Body of pancreas (tissue), 4 donors: ENCODE measurements around the gene CASR. TPM values are rescaled to one million over a fixed set of nuclear protein-coding genes. Genes with fewer than 3 reads are reported as not detected.

Experiments used
- ATAC-seq: fragments of 150-250 bp; one replicate; pipeline ENCODE4 v1.9.1; 2016
- DNase-seq, 4 donors: peaks; one replicate each; pipeline ENCODE4 v3.0.0-alpha.2; 2019
- H3K27ac ChIP-seq, 4 donors: fragments of 200-600 bp; sonication (generic); 1 replicate in 3 of 4; 2 replicates in 1 of 4; pipeline versions ENCODE4 v1.5.1 to v1.6.1; 2016 to 2019; ENCODE audit warnings: mild to moderate bottlenecking in 1 of 4, mixed read lengths in 1 of 4, moderate library complexity in 1 of 4
- H3K27me3 ChIP-seq, 2 donors: fragments of 200-600 bp; sonication (generic); one replicate each; pipeline ENCODE4 v1.6.0; 2016; ENCODE audit warnings: mild to moderate bottlenecking in 1 of 2
- H3K36me3 ChIP-seq, 2 donors: fragments of 200-600 bp; sonication (generic); replicated peaks in 1 of 2; 2 replicates each; pipeline ENCODE4 v1.5.1; 2016; ENCODE audit warnings: low read depth in 2 of 2; ENCODE audit not compliant: insufficient read depth in 1 of 2
- H3K4me1 ChIP-seq: fragments of 200-600 bp; sonication (generic); one replicate; pipeline ENCODE4 v1.6.0; 2016
- H3K4me3 ChIP-seq, 2 donors: fragments of 200-600 bp; sonication (generic); 1 replicate in 1 of 2; 2 replicates in 1 of 2; pipeline ENCODE4 v1.5.1; 2016 to 2019
- H3K9me3 ChIP-seq, 3 donors: fragments of 200-600 bp; sonication (generic); 1 replicate in 2 of 3; 2 replicates in 1 of 3; pipeline ENCODE4 v1.5.1; 2016
- CTCF ChIP-seq, 7 experiments: fragments of 450-650 bp in 4 of 7; fragments of 200-600 bp in 3 of 7; sonication (generic) in 3 of 7; IDR thresholded peaks; one replicate each; pipeline ENCODE4 v1.5.1; 2016 to 2019; ENCODE audit warnings: antibody characterized with exemption in 7 of 7
- POLR2A ChIP-seq, 3 donors: fragments of 450-650 bp; IDR thresholded peaks; one replicate each; pipeline ENCODE4 v1.6.1; 2016; ENCODE audit warnings: antibody characterized with exemption in 3 of 3, mild to moderate bottlenecking in 2 of 3
- WGBS, 2 donors: methylation state at CpG; one replicate each; pipeline ENCODE4 v1.1.5; 2017; 5-methylcytosine and 5-hydroxymethylcytosine counted together
- intact Hi-C: fragments of 100-400 bp; cut with DNase I; formaldehyde crosslinking; loops from one replicate; pipeline ENCODE4 v1.15.1; 2023
- total RNA-seq, 2 donors: library from RNA; depleted of rRNA; stranded (reverse); fragments of >200 nt; gene quantifications; one replicate each; pipeline ENCODE4 v1.1.0, GENCODE V29; 2016

Gene CASR
- total RNA-seq, 2 donors from 2014 or later = 8.9 to 11.9 TPM

GRCh38 chr3:122239112-122239511 is 55.6 kb downstream of the CASR start:
- H3K9me3 ChIP-seq = no peaks in the 10 kb centered on the region
- no peak for DNase-seq
- intact Hi-C loops = no loop called here
- no peaks in the 10 kb centered on the region for H3K27me3 ChIP-seq
- H3K27ac ChIP-seq = no peak overlapping the region
- WGBS, 2 donors = 74 to 83% methylated on average over 1 to 2 of the region's 2 CpGs
- no peak for ATAC-seq
- H3K4me3 ChIP-seq = no peak overlapping the region
- no peaks in the 10 kb centered on the region for H3K36me3 ChIP-seq
- TF ChIP-seq POLR2A (IDR thresholded peaks at IDR 0.05) = no peak
- TF ChIP-seq CTCF (IDR thresholded peaks at IDR 0.05) = no peak
- no peaks in the 10 kb centered on the region for H3K4me1 ChIP-seq

- ATAC-seq (peak; percentile 45), DNase-seq (no peak)
- no peak overlapping the region for H3K4me3 ChIP-seq
- WGBS, 2 donors = 21 to 26% methylated on average over 7 of the region's 7 CpGs
- intact Hi-C loops = no loop called here
- TF ChIP-seq POLR2A (IDR thresholded peaks at IDR 0.05) = no peak
- TF ChIP-seq CTCF (IDR thresholded peaks at IDR 0.05) = peak in 4 of 7 experiments; percentile 4 to 34 (median 24)
- H3K36me3 ChIP-seq = no peaks in the 10 kb centered on the region
- H3K27me3 ChIP-seq = no peaks in the 10 kb centered on the region
- H3K9me3 ChIP-seq = no peaks in the 10 kb centered on the region
- H3K27ac ChIP-seq = peak overlapping the region in 2 of 4 donors; percentile 31 to 56
- H3K4me1 ChIP-seq = no peaks in the 10 kb centered on the region
Observed at GRCh38 chr3:122245513-122246174, 62.2 kb downstream of the CASR start.

- 42 to 43% methylated on average over 4 of the region's 4 CpGs for WGBS, 2 donors
- DNase-seq (no peak), ATAC-seq (no peak)
- Histone ChIP-seq H3K9me3 (no peaks in the 10 kb centered on the region), H3K4me3 (no peak overlapping the region), H3K36me3 (no peaks in the 10 kb centered on the region), H3K27me3 (no peaks in the 10 kb centered on the region), H3K27ac (peak overlapping the region in 2 of 4 donors; percentile 31 to 56), H3K4me1 (no peaks in the 10 kb centered on the region)
- intact Hi-C loops = no loop called here
- TF ChIP-seq POLR2A (IDR thresholded peaks at IDR 0.05) (no peak), CTCF (IDR thresholded peaks at IDR 0.05) (no peak)
Observed at GRCh38 chr3:122246199-122246598, 62.7 kb downstream of the CASR start.

GRCh38 chr3:122247087-122247824 is 63.8 kb downstream of the CASR start:
- H3K27me3 ChIP-seq = no peaks in the 10 kb centered on the region
- 58 to 82% methylated on average over 8 of the region's 8 CpGs for WGBS, 2 donors
- intact Hi-C loops = no loop called here
- no peak overlapping the region for H3K4me3 ChIP-seq
- H3K9me3 ChIP-seq = no peaks in the 10 kb centered on the region
- H3K4me1 ChIP-seq = no peaks in the 10 kb centered on the region
- ATAC-seq (no peak), DNase-seq (peak in 1 of 4 donors; percentile 39)
- TF ChIP-seq POLR2A (IDR thresholded peaks at IDR 0.05) = peak in 1 of 3 donors; percentile 27
- TF ChIP-seq CTCF (IDR thresholded peaks at IDR 0.05) = no peak
- no peaks in the 10 kb centered on the region for H3K36me3 ChIP-seq
- peak overlapping the region in 2 of 4 donors; percentile 31 to 56 for H3K27ac ChIP-seq
